IMR-90 (cell line): ENCODE measurements around the gene TRA2A. TPM values are rescaled to one million over a fixed set of nuclear protein-coding genes. Genes with fewer than 3 reads are reported as not detected.

ENCODE experiments used
- ATAC-seq: fragments of 200-7000 bp; cut with Tn5 transposase; 2 replicates; pipeline ENCODE4 v1.9.1; 2020; ENCODE audit warnings: low read depth, mild to moderate bottlenecking, moderate library complexity
- BruUV-seq: library from RNA; stranded (reverse); fragments of 400-500 nt; replicated peaks from 2 replicates; lab custom pipeline; 2021; lab: Mats Ljungman, UMichigan
- CTCF ChIA-PET: fragments of 300-600 bp; formaldehyde crosslinking; extraction: SDS; loops from one replicate; lab custom pipeline; 2021; ENCODE audit warnings: antibody characterized with exemption; lab: Yijun Ruan, JAX
- POLR2A ChIA-PET: fragments of 300-600 bp; sonication (Branson Sonifier 250); formaldehyde crosslinking; loops from one replicate; lab custom pipeline; 2022; ENCODE audit warnings: antibody characterized with exemption; ENCODE audit not compliant: unreplicated experiment; lab: Charles Lee
- DNase-seq: peaks from one replicate; pipeline ENCODE4 v3.0.0; 2013
- H2AFZ ChIP-seq: replicated peaks from 2 replicates; pipeline ENCODE3; 2013; ENCODE audit warnings: low read length, mild to moderate bottlenecking; ENCODE audit not compliant: poor library complexity
- H2AK5ac ChIP-seq: 2 replicates; pipeline ENCODE4 v1.6.1; 2013; ENCODE audit warnings: low read depth, low read length, inconsistent platforms
- H2AK9ac ChIP-seq: replicated peaks from 2 replicates; pipeline ENCODE3; 2013; ENCODE audit warnings: mild to moderate bottlenecking, low read depth, low read length, moderate library complexity; ENCODE audit not compliant: poor library complexity
- H2BK120ac ChIP-seq: 2 replicates; pipeline ENCODE4 v1.6.1; 2013; ENCODE audit warnings: low read depth, low read length, inconsistent platforms
- H2BK15ac ChIP-seq: 3 replicates; pipeline ENCODE4 v1.6.1; 2013; ENCODE audit warnings: low read depth, low read length, inconsistent platforms
- H2BK20ac ChIP-seq: 2 replicates; pipeline ENCODE4 v1.6.1; 2013; ENCODE audit warnings: low read depth, mild to moderate bottlenecking, inconsistent platforms, low read length, moderate library complexity
- H2BK5ac ChIP-seq: 2 replicates; pipeline ENCODE4 v1.6.1; 2013; ENCODE audit warnings: mild to moderate bottlenecking, low read depth, low read length, inconsistent platforms; ENCODE audit not compliant: poor library complexity, severe bottlenecking
- H3K14ac ChIP-seq: replicated peaks from 2 replicates; pipeline ENCODE4 v1.6.1; 2013; ENCODE audit warnings: low read depth, low read length, inconsistent platforms
- H3K18ac ChIP-seq: 2 replicates; pipeline ENCODE4 v1.6.1; 2013; ENCODE audit warnings: low read depth, low read length, control low read depth
- H3K23ac ChIP-seq: 2 replicates; pipeline ENCODE4 v1.6.1; 2013; ENCODE audit warnings: low read depth, low read length, inconsistent platforms
- H3K27ac ChIP-seq: 2 replicates; pipeline ENCODE4 v1.5.1; 2013; ENCODE audit warnings: mild to moderate bottlenecking, control low read depth, low read length; ENCODE audit not compliant: insufficient read depth
- H3K27me3 ChIP-seq: 2 replicates; pipeline ENCODE4 v1.6.1; 2013; ENCODE audit warnings: low read length; ENCODE audit not compliant: control insufficient read depth, insufficient read depth
- H3K36me3 ChIP-seq: 2 replicates; pipeline ENCODE4 v1.6.1; 2013; ENCODE audit warnings: low read length, mixed read lengths; ENCODE audit not compliant: control insufficient read depth, insufficient read depth
- H3K4ac ChIP-seq: 2 replicates; pipeline ENCODE4 v1.6.1; 2013; ENCODE audit warnings: low read depth, low read length, inconsistent platforms
- H3K4me1 ChIP-seq: 2 replicates; pipeline ENCODE4 v1.6.1; 2013; ENCODE audit warnings: low read length, mixed read lengths; ENCODE audit not compliant: control insufficient read depth, insufficient read depth
- H3K4me2 ChIP-seq: 2 replicates; pipeline ENCODE4 v1.6.1; 2013; ENCODE audit warnings: low read depth, mild to moderate bottlenecking, control low read depth, low read length, moderate library complexity
- H3K4me3 ChIP-seq: 2 replicates; pipeline ENCODE4 v1.5.1; 2013; ENCODE audit warnings: low read depth, mild to moderate bottlenecking, control low read depth, low read length, moderate library complexity; ENCODE audit not compliant: insufficient read depth
- H3K56ac ChIP-seq: 2 replicates; pipeline ENCODE4 v1.6.1; 2013; ENCODE audit warnings: low read length, inconsistent platforms; ENCODE audit not compliant: insufficient read depth; ENCODE audit errors: extremely low read depth
- H3K79me1 ChIP-seq, 2 experiments: 2 replicates each; pipeline ENCODE4 v1.6.1; 2013; ENCODE audit warnings: low read length in 2 of 2, inconsistent platforms in 1 of 2, low read depth in 1 of 2
- H3K9ac ChIP-seq: 2 replicates; pipeline ENCODE4 v1.6.1; 2013; ENCODE audit warnings: low read depth, low read length, control low read depth
- H3K9me1 ChIP-seq: 2 replicates; pipeline ENCODE4 v1.6.1; 2013; ENCODE audit warnings: low read length, inconsistent platforms; ENCODE audit not compliant: insufficient read depth
- H3K9me3 ChIP-seq: 2 replicates; pipeline ENCODE4 v1.6.1; 2013; ENCODE audit warnings: low read length; ENCODE audit not compliant: control insufficient read depth, insufficient read depth
- H4K20me1 ChIP-seq: 2 replicates; pipeline ENCODE4 v1.6.1; 2013; ENCODE audit warnings: low read length, inconsistent platforms; ENCODE audit not compliant: insufficient read depth
- H4K5ac ChIP-seq: 2 replicates; pipeline ENCODE4 v1.6.1; 2013; ENCODE audit warnings: mild to moderate bottlenecking, low read depth, low read length, control low read depth
- H4K8ac ChIP-seq, 2 experiments: 2 replicates each; pipeline ENCODE4 v1.6.1; 2013; ENCODE audit warnings: low read depth in 2 of 2, low read length in 2 of 2, control low read depth in 1 of 2, inconsistent platforms in 1 of 2
- H4K91ac ChIP-seq: 2 replicates; pipeline ENCODE4 v1.6.1; 2013; ENCODE audit warnings: low read depth, low read length, inconsistent platforms; ENCODE audit not compliant: insufficient read depth
- BHLHE40 ChIP-seq: fragments of 150-350 bp; IDR thresholded peaks from 2 replicates; pipeline ENCODE4 v1.6.1; 2016; ENCODE audit warnings: mild to moderate bottlenecking, low read depth, low read length
- CEBPB ChIP-seq: IDR thresholded peaks from 2 replicates; pipeline ENCODE4 v1.6.1; 2012; ENCODE audit warnings: low read depth, low read length, improper control_type of control experiment
- CHD1 ChIP-seq: IDR thresholded peaks from 2 replicates; pipeline ENCODE4 v1.6.1; 2012; ENCODE audit warnings: low read depth, low read length, improper control_type of control experiment
- ELK1 ChIP-seq: fragments of 150-350 bp; IDR thresholded peaks from 2 replicates; pipeline ENCODE4 v1.6.1; 2016; ENCODE audit warnings: low read depth, mild to moderate bottlenecking, low read length, moderate library complexity, borderline replicate concordance
- FOS ChIP-seq: fragments of 150-350 bp; IDR thresholded peaks from 2 replicates; pipeline ENCODE4 v1.6.1; 2016; ENCODE audit warnings: low read depth, low read length
- MAFK ChIP-seq: IDR thresholded peaks from 2 replicates; pipeline ENCODE4 v1.6.1; 2012; ENCODE audit warnings: low read depth, low read length, improper control_type of control experiment
- MAZ ChIP-seq: IDR thresholded peaks from 2 replicates; pipeline ENCODE4 v1.6.1; 2012; ENCODE audit warnings: low read depth, mild to moderate bottlenecking, low read length, improper control_type of control experiment, moderate library complexity, borderline replicate concordance
- MXI1 ChIP-seq: IDR thresholded peaks from 2 replicates; pipeline ENCODE4 v1.6.1; 2012; ENCODE audit warnings: low read depth, mild to moderate bottlenecking, low read length, moderate library complexity, borderline replicate concordance
- NFE2L2 ChIP-seq: fragments of 150-350 bp; IDR thresholded peaks from 2 replicates; pipeline ENCODE4 v1.6.1; 2016; ENCODE audit warnings: low read depth, mild to moderate bottlenecking, low read length
- POLR2A ChIP-seq: IDR thresholded peaks from 2 replicates; pipeline ENCODE4 v1.6.1; 2012; ENCODE audit warnings: mild to moderate bottlenecking, low read depth, low read length
- RAD21 ChIP-seq: IDR thresholded peaks from 2 replicates; pipeline ENCODE4 v1.6.1; 2012; ENCODE audit warnings: low read length, improper control_type of control experiment
- RCOR1 ChIP-seq: IDR thresholded peaks from 2 replicates; pipeline ENCODE4 v1.6.1; 2012; ENCODE audit warnings: mild to moderate bottlenecking, low read length, improper control_type of control experiment; ENCODE audit not compliant: insufficient replicate concordance
- RFX5 ChIP-seq: IDR thresholded peaks from 2 replicates; pipeline ENCODE4 v1.8.0; 2012; ENCODE audit warnings: low read depth, mild to moderate bottlenecking, low read length, moderate library complexity
- SMC3 ChIP-seq: fragments of 150-350 bp; IDR thresholded peaks from 2 replicates; pipeline ENCODE4 v1.6.1; 2016; ENCODE audit warnings: low read depth, mild to moderate bottlenecking, antibody characterized with exemption, low read length, moderate library complexity
- USF2 ChIP-seq: fragments of 150-350 bp; IDR thresholded peaks from 2 replicates; pipeline ENCODE4 v1.6.1; 2017; ENCODE audit warnings: mild to moderate bottlenecking, antibody characterized with exemption, low read length, low read depth
- WGBS, 2 experiments: methylation state at CpG; one replicate each; pipeline versions ENCODE4 v1.1.5 to v1.1.7; 2013; ENCODE audit warnings: missing lambda C conversion rate in 2 of 2; ENCODE audit not compliant: insufficient read length in 1 of 2; ENCODE audit errors: extremely low coverage in 2 of 2; 5-methylcytosine and 5-hydroxymethylcytosine counted together
- dilution Hi-C: fragments of 300-500 bp; cut with HindIII; formaldehyde crosslinking; loops from one replicate; pipeline ENCODE4 v1.14.3; 2018; ENCODE audit warnings: low sequenced_read_pairs; ENCODE audit not compliant: unreplicated experiment
- in situ Hi-C: fragments of 300-500 bp; cut with MboI; formaldehyde crosslinking; loops from 3 replicates; pipeline ENCODE4 v1.14.3; 2019; ENCODE audit warnings: low sequenced_read_pairs, inconsistent platforms, mixed read lengths
- intact Hi-C: fragments of 100-400 bp; cut with micrococcal nuclease; formaldehyde crosslinking; loops from 2 replicates; pipeline ENCODE4 v1.10.0; 2022
- polyA plus RNA-seq, 3 experiments: library from polyadenylated mRNA; depleted of rRNA; stranded (reverse); fragments of >200 nt; gene quantifications; 2 replicates each; pipeline ENCODE4 v1.2.3, GENCODE V29; 2012; ENCODE audit warnings: low replicate concordance in 1 of 3
- total RNA-seq: library from RNA; depleted of rRNA; stranded (reverse); fragments of >200 nt; gene quantifications from 2 replicates; pipeline ENCODE4 v1.2.3, GENCODE V29; 2012
- TF ChIP-seq, protein P1 (sequence below): conservative IDR thresholded peaks from 2 replicates; pipeline ENCODE4 v1.5.1; 2012; ENCODE audit warnings: mild to moderate bottlenecking, low read depth, low read length, improper control_type of control experiment

TRA2A gene
- total and polyA plus RNA-seq, 2 of the 4 experiments (the other 2 are of a cell fraction) = 44.3 to 77.3 TPM

DNA sequence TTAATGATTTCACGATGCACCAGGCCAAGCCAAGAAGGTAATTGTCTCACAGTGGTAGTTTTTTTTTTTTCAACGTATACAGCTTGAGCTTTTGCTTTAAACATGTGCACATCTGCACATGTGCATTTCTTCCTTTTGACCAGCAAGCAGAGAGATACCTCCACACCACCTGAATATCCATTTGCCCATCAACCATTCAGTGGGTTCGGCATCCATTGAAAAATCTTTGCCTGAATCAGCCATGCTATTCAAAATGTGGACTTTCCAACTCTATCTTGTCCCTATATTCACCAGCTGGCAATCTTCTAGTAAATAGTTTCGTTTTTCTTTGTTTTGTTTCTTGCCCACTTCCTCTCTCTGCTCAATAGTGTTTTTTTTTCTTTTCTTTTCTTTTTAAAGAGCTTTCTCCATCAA is 7.7 kb upstream of the TRA2A start:
- in situ Hi-C loops (loop anchor here (25.0 kb wide), 1 partner anchor 1573 kb away; no protein-coding TSS in a partner anchor), intact Hi-C loops (no loop called here), dilution Hi-C loops (no loop called here)
- Histone ChIP-seq H3K27me3 (no peaks in the 10 kb centered on the region), H2AK9ac (no peak overlapping the region), H3K4me3 (no peak overlapping the region), H3K23ac (no peak overlapping the region), H2BK120ac (no peak overlapping the region), H3K4me1 (no peaks in the 10 kb centered on the region), H3K18ac (no peak overlapping the region), H3K4ac (no peak overlapping the region), H3K9me3 (no peaks in the 10 kb centered on the region; the same call in 1 of the 2 replicates), H3K9me1 (no peaks in the 10 kb centered on the region), H2AK5ac (no peak overlapping the region), H4K8ac (peak overlapping the region in 1 of 2 experiments; percentile 66; a peak in 1 of 4 replicates), H3K79me1 (no peaks in the 10 kb centered on the region), H2BK5ac (no peak overlapping the region), H4K5ac (no peak overlapping the region), H3K27ac (no peak overlapping the region), H2BK20ac (no peak overlapping the region), H3K14ac (peak overlapping the region; percentile 40; the same call in 1 of the 2 replicates), H4K20me1 (no peaks in the 10 kb centered on the region), H3K36me3 (no peaks in the 10 kb centered on the region), H3K56ac (no peak overlapping the region), H3K9ac (no peak overlapping the region), H2BK15ac (no peak overlapping the region), H3K4me2 (peak overlapping the region; percentile 77; the same call in 1 of the 2 replicates), H2AFZ (no peak overlapping the region), H4K91ac (no peak overlapping the region)
- POLR2A ChIA-PET = interaction anchor here (0.6 kb wide), 1 partner anchor 259 kb away, joined by 6 read pairs; no protein-coding TSS in a partner anchor
- no TSS peak for BruUV-seq
- WGBS, 2 experiments = 33% methylated on average over 1 of the region's 4 CpGs; no CpG with 5 or more reads in 1 of the 2 experiments
- CTCF ChIA-PET = interaction anchor here (0.9 to 1.4 kb wide), 2 partner anchors 267 to 278 kb away, joined by 4 to 8 read pairs; no protein-coding TSS in a partner anchor
- ATAC-seq (no peak; the same call in 1 of the 2 replicates), DNase-seq (no peak)
- no peak for TF ChIP-seq ELK1
- no peak for TF ChIP-seq RCOR1
- TF ChIP-seq BHLHE40 = no peak
- no peak for TF ChIP-seq MAFK
- no peak for TF ChIP-seq RFX5
- TF ChIP-seq, protein P1, sequence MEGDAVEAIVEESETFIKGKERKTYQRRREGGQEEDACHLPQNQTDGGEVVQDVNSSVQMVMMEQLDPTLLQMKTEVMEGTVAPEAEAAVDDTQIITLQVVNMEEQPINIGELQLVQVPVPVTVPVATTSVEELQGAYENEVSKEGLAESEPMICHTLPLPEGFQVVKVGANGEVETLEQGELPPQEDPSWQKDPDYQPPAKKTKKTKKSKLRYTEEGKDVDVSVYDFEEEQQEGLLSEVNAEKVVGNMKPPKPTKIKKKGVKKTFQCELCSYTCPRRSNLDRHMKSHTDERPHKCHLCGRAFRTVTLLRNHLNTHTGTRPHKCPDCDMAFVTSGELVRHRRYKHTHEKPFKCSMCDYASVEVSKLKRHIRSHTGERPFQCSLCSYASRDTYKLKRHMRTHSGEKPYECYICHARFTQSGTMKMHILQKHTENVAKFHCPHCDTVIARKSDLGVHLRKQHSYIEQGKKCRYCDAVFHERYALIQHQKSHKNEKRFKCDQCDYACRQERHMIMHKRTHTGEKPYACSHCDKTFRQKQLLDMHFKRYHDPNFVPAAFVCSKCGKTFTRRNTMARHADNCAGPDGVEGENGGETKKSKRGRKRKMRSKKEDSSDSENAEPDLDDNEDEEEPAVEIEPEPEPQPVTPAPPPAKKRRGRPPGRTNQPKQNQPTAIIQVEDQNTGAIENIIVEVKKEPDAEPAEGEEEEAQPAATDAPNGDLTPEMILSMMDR = no peak
- TF ChIP-seq NFE2L2 = no peak
- no peak for TF ChIP-seq CHD1
- no peak for TF ChIP-seq CEBPB
- TF ChIP-seq SMC3 = no peak
- no peak for TF ChIP-seq MAZ
- TF ChIP-seq MXI1 = no peak
- TF ChIP-seq POLR2A = no peak
- no peak for TF ChIP-seq RAD21
- no peak for TF ChIP-seq FOS
- TF ChIP-seq USF2 = no peak
